Activated T-helper 2 cell treated with anti-CD3 and anti-CD28 coated beads, Interferon-gamma antibody, Interleukin-2, Interleukin-4, amounts not matched to agents 10 μg/mL and 5 μg/mL and 100 μg/mL, durations not matched to agents 14 hours and 24 hours and 36 hours (primary cell): ENCODE data around the gene EFCC1. TPM values are rescaled to one million over a fixed set of nuclear protein-coding genes. Genes with fewer than 3 reads are reported as not detected.
A peak's percentile ranks its signal among the peaks of the same experiment; 100 is the strongest.

ENCODE experiments used
- DNase-seq: peaks from one replicate; pipeline ENCODE4 v3.0.0; 2021; ENCODE audit warnings: low spot score
- H3K27ac Mint-ChIP-seq: one replicate; pipeline ENCODE4 v1.8.0; 2021; ENCODE audit warnings: mixed read lengths
- H3K27me3 Mint-ChIP-seq: one replicate; pipeline ENCODE4 v1.8.0; 2021; ENCODE audit warnings: low read depth, mixed read lengths
- H3K36me3 Mint-ChIP-seq: one replicate; pipeline ENCODE4 v1.8.0; 2021; ENCODE audit warnings: low read depth, mixed read lengths
- H3K4me1 Mint-ChIP-seq: one replicate; pipeline ENCODE4 v1.8.0; 2021; ENCODE audit warnings: low read depth, mixed read lengths
- H3K4me3 Mint-ChIP-seq: one replicate; pipeline ENCODE4 v1.8.0; 2021; ENCODE audit warnings: low read depth, mild to moderate bottlenecking, moderate library complexity, mixed read lengths
- H3K9me3 Mint-ChIP-seq: one replicate; pipeline ENCODE4 v1.8.0; 2021; ENCODE audit warnings: mixed read lengths
- intact Hi-C: fragments of 100-400 bp; cut with micrococcal nuclease; formaldehyde crosslinking; loops from one replicate; pipeline ENCODE4 v1.15.1; 2023
- total RNA-seq: library from RNA; stranded (reverse); gene quantifications from 2 replicates; pipeline ENCODE4 v1.2.3, GENCODE V29; 2022

EFCC1 gene
- total RNA-seq, 1 donor from 2014 or later = 0.32 TPM

GRCh38 chr3:129033151-129033550 is 32.0 kb downstream of the EFCC1 start:
- intact Hi-C loops = no loop called here
- no peak for DNase-seq
- Mint-ChIP-seq H3K27me3 (peaks cover 2% of the 10 kb centered on the region), H3K27ac (no peak overlapping the region), H3K9me3 (no peaks in the 10 kb centered on the region), H3K36me3 (no peaks in the 10 kb centered on the region), H3K4me1 (no peaks in the 10 kb centered on the region), H3K4me3 (no peak overlapping the region)

GRCh38 chr3:129033633-129034321 is 32.7 kb downstream of the EFCC1 start:
- Mint-ChIP-seq H3K27me3 (peaks cover 6% of the 10 kb centered on the region), H3K9me3 (no peaks in the 10 kb centered on the region), H3K27ac (no peak overlapping the region), H3K4me3 (no peak overlapping the region), H3K36me3 (no peaks in the 10 kb centered on the region), H3K4me1 (no peaks in the 10 kb centered on the region)
- no peak for DNase-seq
- intact Hi-C loops = no loop called here

GRCh38 chr3:129034642-129035041 is 33.5 kb downstream of the EFCC1 start:
- H3K27ac Mint-ChIP-seq = no peak overlapping the region
- H3K36me3 Mint-ChIP-seq = no peaks in the 10 kb centered on the region
- no peak for DNase-seq
- H3K4me3 Mint-ChIP-seq = no peak overlapping the region
- no peaks in the 10 kb centered on the region for H3K4me1 Mint-ChIP-seq
- intact Hi-C loops = no loop called here
- H3K9me3 Mint-ChIP-seq = no peaks in the 10 kb centered on the region
- H3K27me3 Mint-ChIP-seq = peaks cover 12% of the 10 kb centered on the region

- no peak overlapping the region for H3K27ac Mint-ChIP-seq
- no peak overlapping the region for H3K4me3 Mint-ChIP-seq
- H3K36me3 Mint-ChIP-seq = no peaks in the 10 kb centered on the region
- intact Hi-C loops = no loop called here
- H3K4me1 Mint-ChIP-seq = no peaks in the 10 kb centered on the region
- no peak for DNase-seq
- H3K9me3 Mint-ChIP-seq = no peaks in the 10 kb centered on the region
- peaks cover 18% of the 10 kb centered on the region for H3K27me3 Mint-ChIP-seq
Measured at GRCh38 chr3:129035360-129036221, 34.5 kb downstream of the EFCC1 start.

GRCh38 chr3:129036222-129037092 is 35.4 kb downstream of the EFCC1 start:
- Mint-ChIP-seq H3K27me3 (peaks cover 21% of the 10 kb centered on the region), H3K4me1 (no peaks in the 10 kb centered on the region), H3K36me3 (no peaks in the 10 kb centered on the region), H3K4me3 (no peak overlapping the region), H3K9me3 (no peaks in the 10 kb centered on the region), H3K27ac (no peak overlapping the region)
- intact Hi-C loops = no loop called here
- no peak for DNase-seq

GRCh38 chr3:129037093-129037419 is 36.0 kb downstream of the EFCC1 start:
- no peaks in the 10 kb centered on the region for H3K36me3 Mint-ChIP-seq
- H3K27me3 Mint-ChIP-seq = peaks cover 26% of the 10 kb centered on the region
- no peaks in the 10 kb centered on the region for H3K4me1 Mint-ChIP-seq
- intact Hi-C loops = no loop called here
- DNase-seq = no peak
- no peak overlapping the region for H3K4me3 Mint-ChIP-seq
- H3K27ac Mint-ChIP-seq = no peak overlapping the region
- H3K9me3 Mint-ChIP-seq = no peaks in the 10 kb centered on the region

- Mint-ChIP-seq H3K27ac (no peak overlapping the region), H3K4me1 (no peaks in the 10 kb centered on the region), H3K36me3 (no peaks in the 10 kb centered on the region), H3K9me3 (no peaks in the 10 kb centered on the region), H3K4me3 (no peak overlapping the region), H3K27me3 (peaks cover 39% of the 10 kb centered on the region)
- no peak for DNase-seq
- intact Hi-C loops = no loop called here
Measured at GRCh38 chr3:129038121-129038855, 37.2 kb downstream of the EFCC1 start.

GRCh38 chr3:129039271-129040038 is 38.4 kb downstream of the EFCC1 start:
- no peak overlapping the region for H3K27ac Mint-ChIP-seq
- intact Hi-C loops = no loop called here
- H3K4me3 Mint-ChIP-seq = no peak overlapping the region

GRCh38 chr3:129040039-129040336 is 38.9 kb downstream of the EFCC1 start:
- no peak overlapping the region for H3K4me3 Mint-ChIP-seq
- peaks cover 4% of the 10 kb centered on the region for H3K36me3 Mint-ChIP-seq

More at GRCh38 chr3:129039271-129040038, 38.4 kb downstream of the EFCC1 start:
- Mint-ChIP-seq H3K36me3 (peaks cover 4% of the 10 kb centered on the region), H3K27me3 (peaks cover 44% of the 10 kb centered on the region), H3K4me1 (no peaks in the 10 kb centered on the region), H3K9me3 (peaks cover 4% of the 10 kb centered on the region)
- DNase-seq = no peak

GRCh38 chr3:129040579-129041300 is 39.6 kb downstream of the EFCC1 start:
- Mint-ChIP-seq H3K27me3 (peaks cover 47% of the 10 kb centered on the region), H3K4me1 (no peaks in the 10 kb centered on the region), H3K9me3 (peaks cover 4% of the 10 kb centered on the region), H3K27ac (no peak overlapping the region), H3K4me3 (no peak overlapping the region), H3K36me3 (peaks cover 4% of the 10 kb centered on the region)
- no peak for DNase-seq
- intact Hi-C loops = no loop called here

More at GRCh38 chr3:129040039-129040336, 38.9 kb downstream of the EFCC1 start:
- Mint-ChIP-seq H3K27me3 (peaks cover 46% of the 10 kb centered on the region), H3K4me1 (no peaks in the 10 kb centered on the region), H3K27ac (no peak overlapping the region), H3K9me3 (peaks cover 4% of the 10 kb centered on the region)
- intact Hi-C loops = no loop called here
- DNase-seq = no peak

- H3K4me3 Mint-ChIP-seq = no peak overlapping the region
- intact Hi-C loops = loop anchor here (1.0 kb wide), 1 partner anchor 18 kb away; no protein-coding TSS in a partner anchor
- H3K27me3 Mint-ChIP-seq = peaks cover 40% of the 10 kb centered on the region
- no peaks in the 10 kb centered on the region for H3K4me1 Mint-ChIP-seq
- peaks cover 9% of the 10 kb centered on the region for H3K36me3 Mint-ChIP-seq
- DNase-seq = peak; percentile 40
- peaks cover 10% of the 10 kb centered on the region for H3K9me3 Mint-ChIP-seq
- no peak overlapping the region for H3K27ac Mint-ChIP-seq
Measured at GRCh38 chr3:129045675-129046036, 44.6 kb downstream of the EFCC1 start.
